H1 (cell line): ENCODE measurements around the gene PAX3. TPM values are rescaled to one million over a fixed set of nuclear protein-coding genes. Genes with fewer than 3 reads are reported as not detected.

ENCODE experiments used
- CTCF ChIA-PET: fragments of 300-600 bp; sonication (Branson Sonifier 250); formaldehyde crosslinking; loops from one replicate; lab custom pipeline; 2021; ENCODE audit not compliant: partially characterized antibody; lab: Charles Lee
- POLR2A ChIA-PET: fragments of 300-600 bp; sonication (Branson Sonifier 250); formaldehyde crosslinking; loops from one replicate; lab custom pipeline; 2021; ENCODE audit warnings: inconsistent platforms; ENCODE audit not compliant: partially characterized antibody; lab: Charles Lee
- DNase-seq, 2 experiments: peaks; one replicate each; pipeline versions ENCODE4 v3.0.0 to v3.0.0-alpha.2; 2010 to 2022; ENCODE audit warnings: low spot score in 2 of 2, low read depth in 1 of 2, mixed read lengths in 1 of 2
- FAIRE-seq: peaks from 2 replicates; lab custom pipeline; 2011; peaks lifted over from hg19 to GRCh38; lab: Jason Lieb, UNC
- H2AFZ ChIP-seq: 2 replicates; pipeline ENCODE4 v1.8.1; 2012; ENCODE audit warnings: low read length, inconsistent platforms
- H2AK5ac ChIP-seq: 2 replicates; pipeline ENCODE4 v1.6.1; 2013; ENCODE audit warnings: low read depth, low read length
- H2BK120ac ChIP-seq: replicated peaks from 2 replicates; pipeline ENCODE3; 2013; ENCODE audit warnings: low read depth, low read length, inconsistent platforms
- H2BK12ac ChIP-seq: 2 replicates; pipeline ENCODE4 v1.6.1; 2013; ENCODE audit warnings: low read depth, low read length
- H2BK15ac ChIP-seq: 2 replicates; pipeline ENCODE4 v1.6.1; 2013; ENCODE audit warnings: low read length
- H2BK20ac ChIP-seq: 2 replicates; pipeline ENCODE4 v1.6.1; 2013; ENCODE audit warnings: low read length
- H2BK5ac ChIP-seq: 2 replicates; pipeline ENCODE4 v1.6.1; 2013; ENCODE audit warnings: low read depth, low read length
- H3K14ac ChIP-seq: 2 replicates; pipeline ENCODE4 v1.6.1; 2013; ENCODE audit warnings: inconsistent platforms; ENCODE audit not compliant: insufficient read length
- H3K18ac ChIP-seq: 2 replicates; pipeline ENCODE4 v1.6.1; 2013; ENCODE audit warnings: low read length; ENCODE audit errors: extremely low read depth
- H3K23ac ChIP-seq: 2 replicates; pipeline ENCODE4 v1.6.1; 2013; ENCODE audit warnings: inconsistent platforms; ENCODE audit not compliant: insufficient read length
- H3K23me2 ChIP-seq: 2 replicates; pipeline ENCODE4 v1.6.1; 2013; ENCODE audit warnings: low read depth, low read length
- H3K27ac ChIP-seq: 2 replicates; pipeline ENCODE4 v1.6.1; 2011; ENCODE audit warnings: low read depth, low read length, inconsistent platforms
- H3K27me3 ChIP-seq, 4 experiments: replicated peaks in 1 of 4; 1 replicate in 1 of 4; 2 replicates in 3 of 4; pipeline versions ENCODE4 v1.6.1 to v1.8.1; 2011 to 2013; ENCODE audit warnings: low read length in 3 of 4, mild to moderate bottlenecking in 3 of 4, inconsistent platforms in 2 of 4, mixed read lengths in 2 of 4, moderate library complexity in 1 of 4; ENCODE audit not compliant: control insufficient read depth in 3 of 4, insufficient read depth in 3 of 4; ENCODE audit errors: extremely low read depth in 1 of 4
- H3K36me3 ChIP-seq, 4 experiments: 2 replicates each; pipeline versions ENCODE4 v1.6.1 to v1.8.1; 2011 to 2013; ENCODE audit warnings: mild to moderate bottlenecking in 4 of 4, low read length in 3 of 4, moderate library complexity in 2 of 4, control low read depth in 1 of 4, inconsistent platforms in 1 of 4; ENCODE audit not compliant: insufficient read depth in 4 of 4, control insufficient read depth in 2 of 4
- H3K4ac ChIP-seq: replicated peaks from 2 replicates; pipeline ENCODE3; 2013; ENCODE audit warnings: low read length, low read depth, mixed read lengths, inconsistent platforms; ENCODE audit not compliant: insufficient read length
- H3K4me1 ChIP-seq, 4 experiments: replicated peaks in 1 of 4; 1 replicate in 1 of 4; 2 replicates in 3 of 4; pipeline versions ENCODE4 v1.6.1 to v1.8.1; 2011 to 2013; ENCODE audit warnings: low read length in 3 of 4, inconsistent platforms in 2 of 4, mixed read lengths in 1 of 4; ENCODE audit not compliant: insufficient read depth in 4 of 4, control insufficient read depth in 3 of 4
- H3K4me2 ChIP-seq, 2 experiments: 2 replicates each; pipeline versions ENCODE4 v1.6.1 to v1.8.1; 2011 to 2013; ENCODE audit warnings: low read depth in 2 of 2, low read length in 2 of 2, control low read depth in 1 of 2, inconsistent platforms in 1 of 2, mild to moderate bottlenecking in 1 of 2; ENCODE audit not compliant: insufficient read depth in 1 of 2
- H3K4me3 ChIP-seq, 4 experiments: fragments of 200-600, 300-600 bp in 1 of 4; sonication (generic), shearing (Covaris generic), sonication (Bioruptor Twin) in 1 of 4; 2 replicates each; pipeline versions ENCODE4 v1.5.1 to v1.8.1; 2011 to 2016; ENCODE audit warnings: low read length in 4 of 4, low read depth in 3 of 4, control low read depth in 2 of 4, inconsistent platforms in 2 of 4, mild to moderate bottlenecking in 2 of 4, mixed read lengths in 1 of 4, moderate library complexity in 1 of 4; ENCODE audit not compliant: insufficient read depth in 2 of 4; ENCODE audit errors: extremely low read depth in 1 of 4
- H3K56ac ChIP-seq: replicated peaks from 2 replicates; pipeline ENCODE3; 2013; ENCODE audit warnings: low read depth, mild to moderate bottlenecking, mixed read lengths, low read length, inconsistent platforms; ENCODE audit not compliant: insufficient read length
- H3K79me1 ChIP-seq: 2 replicates; pipeline ENCODE4 v1.6.1; 2013; ENCODE audit warnings: low read depth, low read length, control low read depth
- H3K79me2 ChIP-seq, 2 experiments: 2 replicates each; pipeline versions ENCODE4 v1.6.1 to v1.8.1; 2012 to 2013; ENCODE audit warnings: low read length in 2 of 2, mild to moderate bottlenecking in 2 of 2, inconsistent platforms in 1 of 2; ENCODE audit not compliant: insufficient read depth in 2 of 2, control insufficient read depth in 1 of 2
- H3K9ac ChIP-seq, 4 experiments: replicated peaks in 1 of 4; 1 replicate in 1 of 4; 2 replicates in 3 of 4; pipeline versions ENCODE4 v1.6.1 to v1.8.1; 2011 to 2013; ENCODE audit warnings: low read depth in 3 of 4, low read length in 3 of 4, control low read depth in 2 of 4, mild to moderate bottlenecking in 2 of 4, moderate library complexity in 2 of 4, inconsistent platforms in 1 of 4; ENCODE audit errors: extremely low read depth in 1 of 4
- H3K9me3 ChIP-seq, 2 experiments: 2 replicates each; pipeline versions ENCODE4 v1.6.1 to v1.8.1; 2012 to 2013; ENCODE audit warnings: mild to moderate bottlenecking in 2 of 2, moderate library complexity in 2 of 2, control low read depth in 1 of 2, inconsistent platforms in 1 of 2, low read depth in 1 of 2, low read length in 1 of 2, mixed read lengths in 1 of 2; ENCODE audit not compliant: insufficient read depth in 2 of 2
- H4K20me1 ChIP-seq, 2 experiments: replicated peaks in 1 of 2; 2 replicates each; pipeline versions ENCODE3 to v1.8.1; 2011 to 2013; ENCODE audit warnings: inconsistent platforms in 2 of 2, low read length in 2 of 2, mild to moderate bottlenecking in 1 of 2; ENCODE audit not compliant: insufficient read depth in 2 of 2, control insufficient read depth in 1 of 2
- H4K5ac ChIP-seq: 2 replicates; pipeline ENCODE4 v1.6.1; 2013; ENCODE audit warnings: low read length, low read depth, mixed read lengths, inconsistent platforms; ENCODE audit not compliant: insufficient read length
- H4K8ac ChIP-seq: 2 replicates; pipeline ENCODE4 v1.8.0; 2013; ENCODE audit warnings: mild to moderate bottlenecking, moderate library complexity, low read length, inconsistent platforms; ENCODE audit not compliant: insufficient read depth; ENCODE audit errors: extremely low read depth
- H4K91ac ChIP-seq: replicated peaks from 2 replicates; pipeline ENCODE3; 2013; ENCODE audit warnings: low read length, mixed read lengths, inconsistent platforms; ENCODE audit not compliant: insufficient read length
- CBX8 ChIP-seq: fragments of 300-800, 300-1000 bp; sonication (generic); IDR thresholded peaks from 2 replicates; pipeline ENCODE4 v1.7.1; 2016; ENCODE audit warnings: low read depth, low read length, borderline replicate concordance
- HDAC6 ChIP-seq: IDR thresholded peaks from one replicate; pipeline ENCODE4 v1.7.1; 2012; ENCODE audit warnings: low read depth, mild to moderate bottlenecking, inconsistent platforms, low read length, moderate library complexity
- MAFK ChIP-seq: IDR thresholded peaks from 2 replicates; pipeline ENCODE4 v1.6.1; 2012; ENCODE audit warnings: low read depth, mild to moderate bottlenecking, improper control_type of control experiment, low read length
- NANOG ChIP-seq: IDR thresholded peaks from 2 replicates; pipeline ENCODE4 v1.6.1; 2011; ENCODE audit warnings: low read length, low read depth, mild to moderate bottlenecking, inconsistent platforms; ENCODE audit not compliant: insufficient read depth, poor library complexity, severe bottlenecking
- POLR2AphosphoS5 ChIP-seq: IDR thresholded peaks from 2 replicates; pipeline ENCODE4 v1.6.1; 2011; ENCODE audit warnings: low read depth, low read length
- RBBP5 ChIP-seq: IDR thresholded peaks from 2 replicates; pipeline ENCODE4 v1.7.1; 2012; ENCODE audit warnings: low read depth, mild to moderate bottlenecking, inconsistent platforms, low read length, moderate library complexity, borderline replicate concordance
- RXRA ChIP-seq: IDR thresholded peaks from 2 replicates; pipeline ENCODE4 v1.6.1; 2011; ENCODE audit warnings: low read depth, mild to moderate bottlenecking, low read length, moderate library complexity; ENCODE audit not compliant: insufficient read depth
- YY1 ChIP-seq: IDR thresholded peaks from 2 replicates; pipeline ENCODE4 v1.6.1; 2011; ENCODE audit warnings: low read depth, mild to moderate bottlenecking, low read length
- ZNF274 ChIP-seq: IDR thresholded peaks from 2 replicates; pipeline ENCODE4 v1.7.0; 2012; ENCODE audit warnings: low read length, borderline replicate concordance; ENCODE audit errors: extremely low read depth
- WGBS, 2 experiments: shearing (Covaris generic) in 1 of 2; methylation state at CpG; one replicate each; pipeline versions ENCODE4 v1.1.6 to v1.1.7; 2013 to 2015; ENCODE audit warnings: low lambda C conversion rate in 2 of 2, mixed read lengths in 2 of 2, inconsistent platforms in 1 of 2, low coverage in 1 of 2, missing lambda C conversion rate in 1 of 2; ENCODE audit not compliant: insufficient replicate concordance in 2 of 2, insufficient coverage in 1 of 2, insufficient read length in 1 of 2; ENCODE audit errors: extremely low coverage in 1 of 2, missing lambda C conversion rate in 1 of 2; 5-methylcytosine and 5-hydroxymethylcytosine counted together
- polyA plus RNA-seq, 7 experiments: library from polyadenylated mRNA; depleted of rRNA in 3 of 7; stranded (reverse) in 5 of 7; unstranded in 2 of 7; fragments of >200 nt in 5 of 7; fragments of 200-250 nt in 2 of 7; gene quantifications; 1 replicate in 5 of 7; 2 replicates in 1 of 7; 4 replicates in 1 of 7; pipeline versions ENCODE4 v1.2.1 to v1.2.3, GENCODE V29; 2011 to 2013; ENCODE audit warnings: missing spikeins in 2 of 7, mixed read lengths in 2 of 7
- total RNA-seq: library from RNA; stranded (reverse); fragmentation: NEBNext Ultra II Directional; extraction: Animal tissue kit (Norgen Biotek cat#: 25700); gene quantifications from 2 replicates; pipeline ENCODE4 v1.2.1, GENCODE V29; 2021

Gene PAX3
- total and polyA plus RNA-seq, 2 of the 8 experiments (the other 6 are each of a cell fraction or from before 2014, with no cell fraction given): 0.33 TPM; not detected in 1

- Histone ChIP-seq H3K56ac (no peak overlapping the region), H3K23ac (no peak overlapping the region), H2AFZ (no peak overlapping the region), H3K9ac (no peak overlapping the region), H3K4ac (no peak overlapping the region), H3K4me1 (peaks cover 8 to 19% (median 11%) of the 10 kb centered on the region in 4 experiments; a peak in 5 of 7 replicates), H4K20me1 (no peaks in the 10 kb centered on the region), H2BK12ac (no peak overlapping the region), H3K9me3 (no peaks in the 10 kb centered on the region), H3K27me3 (peaks cover 3 to 9% (median 5%) of the 10 kb centered on the region in 4 experiments; a peak in 5 of 7 replicates), H2BK120ac (no peak overlapping the region), H2BK15ac (no peak overlapping the region), H3K18ac (no peak overlapping the region), H3K4me3 (peak overlapping the region in 1 of 4 experiments; percentile 29; a peak in 1 of 8 replicates), H3K27ac (no peak overlapping the region), H3K23me2 (no peaks in the 10 kb centered on the region), H2BK5ac (no peak overlapping the region), H3K4me2 (peak overlapping the region; percentile 48 to 60), H4K91ac (no peak overlapping the region), H4K5ac (no peak overlapping the region), H3K36me3 (no peaks in the 10 kb centered on the region), H4K8ac (no peak overlapping the region), H3K14ac (no peak overlapping the region), H3K79me2 (no peaks in the 10 kb centered on the region), H2BK20ac (no peak overlapping the region), H3K79me1 (no peaks in the 10 kb centered on the region), H2AK5ac (no peak overlapping the region)
- no peak for FAIRE-seq
- ChIA-PET POLR2A (no interaction called here), CTCF (interaction anchor here (1.0 to 2.4 kb wide), 2 partner anchors 210 to 216 kb away, joined by 3 to 9 read pairs; no protein-coding TSS in a partner anchor)
- 43% methylated on average over 16 of the region's 16 CpGs; no CpG with 5 or more reads in 1 of the 2 experiments for WGBS, 2 experiments
- DNase-seq: no peak
- TF ChIP-seq RXRA: no peak
- no peak for TF ChIP-seq ZNF274
- TF ChIP-seq YY1: no peak
- TF ChIP-seq NANOG: no peak
- no peak for TF ChIP-seq CBX8
- TF ChIP-seq MAFK: no peak
- no peak for TF ChIP-seq HDAC6
- no peak for TF ChIP-seq RBBP5
- TF ChIP-seq POLR2AphosphoS5: no peak
These were observed 30.3 kb downstream of the PAX3 start for GRCh38 chr2:222268311-222268990.
